ENCODE measurements around the gene CTRB1. TPM values are rescaled to one million over a fixed set of nuclear protein-coding genes. Genes with fewer than 3 reads are reported as not detected.
"Not testable (repeated sequence)": the region's sequence is repeated elsewhere in the genome, so short reads cannot be mapped to it uniquely, and the experiment has no call there.

CTRB1 gene
- total RNA-seq, 1 donor, result not detected

- Histone ChIP-seq H4K20me1 (ENCODE audit: insufficient read depth, low read length) (no peaks in the 10 kb centered on the region), H3K27me3 (ENCODE audit: insufficient read depth, low read length) (no peaks in the 10 kb centered on the region), H2AFZ (ENCODE audit: low read length) (no peak overlapping the region), H3K4me2 (ENCODE audit: insufficient read depth, low read length) (no peak overlapping the region), H3K27ac (ENCODE audit: low read depth, low read length) (no peak overlapping the region), H3K9me3 (ENCODE audit: low read depth, low read length) (no peaks in the 10 kb centered on the region), H3K4me3 (ENCODE audit: insufficient read depth, low read length) (no peak overlapping the region), H3K79me2 (ENCODE audit: insufficient read depth, low read length) (no peaks in the 10 kb centered on the region), H3K36me3 (ENCODE audit: insufficient read depth, low read length) (no peaks in the 10 kb centered on the region), H3K4me1 (ENCODE audit: insufficient read depth, low read length) (peaks cover 10% of the 10 kb centered on the region)
- TF ChIP-seq CTCF (IDR thresholded peaks at IDR 0.05; ENCODE audit: extremely low read depth, low read depth, low read length), result no peak
- DNase-seq (ENCODE audit: insufficient read length, low spot score, missing footprints), result peak; percentile 89
Observed at GRCh38 chr16:75272097-75272551, 53.3 kb downstream of the CTRB1 start.

- H3K27ac ChIP-seq (ENCODE audit: low read depth, low read length); H4K20me1 ChIP-seq (ENCODE audit: insufficient read depth, low read length); H3K4me3 ChIP-seq (ENCODE audit: insufficient read depth, low read length); H2AFZ ChIP-seq (ENCODE audit: low read length); H3K9me3 ChIP-seq (ENCODE audit: low read depth, low read length); H3K4me1 ChIP-seq (ENCODE audit: insufficient read depth, low read length); H3K36me3 ChIP-seq (ENCODE audit: insufficient read depth, low read length); H3K4me2 ChIP-seq (ENCODE audit: insufficient read depth, low read length); H3K79me2 ChIP-seq (ENCODE audit: insufficient read depth, low read length); H3K27me3 ChIP-seq (ENCODE audit: insufficient read depth, low read length); DNase-seq (ENCODE audit: insufficient read length, low spot score, missing footprints): not testable (repeated sequence)
Observed at GRCh38 chr16:75272629-75273028, 53.8 kb downstream of the CTRB1 start.

GRCh38 chr16:75273054-75273925 lies 54.5 kb downstream of the CTRB1 start:
- no peak overlapping the region for H3K27ac ChIP-seq (ENCODE audit: low read depth, low read length)
- no peak overlapping the region for H3K4me3 ChIP-seq (ENCODE audit: insufficient read depth, low read length)
- H3K9me3 ChIP-seq (ENCODE audit: low read depth, low read length), result no peaks in the 10 kb centered on the region
- no peak overlapping the region for H3K4me2 ChIP-seq (ENCODE audit: insufficient read depth, low read length)
- no peak for TF ChIP-seq CTCF (IDR thresholded peaks at IDR 0.05; ENCODE audit: extremely low read depth, low read depth, low read length)
- peaks cover 3% of the 10 kb centered on the region for H3K4me1 ChIP-seq (ENCODE audit: insufficient read depth, low read length)
- DNase-seq (ENCODE audit: insufficient read length, low spot score, missing footprints), result peak; percentile 58
- no peaks in the 10 kb centered on the region for H3K36me3 ChIP-seq (ENCODE audit: insufficient read depth, low read length)
- H4K20me1 ChIP-seq (ENCODE audit: insufficient read depth, low read length), result no peaks in the 10 kb centered on the region
- H3K27me3 ChIP-seq (ENCODE audit: insufficient read depth, low read length), result no peaks in the 10 kb centered on the region
- no peak overlapping the region for H2AFZ ChIP-seq (ENCODE audit: low read length)
- no peaks in the 10 kb centered on the region for H3K79me2 ChIP-seq (ENCODE audit: insufficient read depth, low read length)

Other genes with a start within 250 kb of the CTRB1 start
- gene WDR59, start 233.9 kb upstream of the CTRB1 start, total RNA-seq, result 14.8 and 21.5 TPM in 2 replicates
- 19.9 and 20.6 TPM in 2 replicates for gene ZNRF1, start 220.0 kb upstream of the CTRB1 start, total RNA-seq
- 2.7 and 3.6 TPM in 2 replicates for gene LDHD, start 102.2 kb upstream of the CTRB1 start, total RNA-seq
- gene ZFP1, start 70.5 kb upstream of the CTRB1 start, total RNA-seq, result 12.7 TPM in 2 replicates
- gene CTRB2, start 11.8 kb upstream of the CTRB1 start, total RNA-seq, result not detected in 2 replicates
- gene BCAR1, start 32.6 kb downstream of the CTRB1 start, total RNA-seq, result 66.9 and 75.3 TPM in 2 replicates
- 37.7 and 41.3 TPM in 2 replicates for gene CFDP1, start 214.5 kb downstream of the CTRB1 start, total RNA-seq
- gene TMEM170A, start 245.7 kb downstream of the CTRB1 start, total RNA-seq, result 11.6 and 13.6 TPM in 2 replicates

Measured in osteoblast (primary cell).